ENCODE data around the gene DHRS12. TPM values are rescaled to one million over a fixed set of nuclear protein-coding genes. Genes with fewer than 3 reads are reported as not detected.

Gene DHRS12
- total and polyA plus RNA-seq, 2 experiments from 2014 or later = 5.5 to 15.7 TPM

GRCh38 chr13:51811920-51812451, 8.0 kb upstream of the DHRS12 start:
- no peak for DNase-seq (ENCODE audit: low read depth in 1 of 2, low spot score in 1 of 2)
- TF ChIP-seq CTCF (IDR thresholded peaks at IDR 0.05; ENCODE audit: low read depth, low read length) = no peak
- Histone ChIP-seq H3K36me3 (no peaks in the 10 kb centered on the region), H3K27ac (no peak overlapping the region), H3K4me3 (no peak overlapping the region), H3K9me3 (ENCODE audit: low read depth) (no peaks in the 10 kb centered on the region), H3K27me3 (no peaks in the 10 kb centered on the region), H3K4me1 (ENCODE audit: low read depth) (no peaks in the 10 kb centered on the region)

- Histone ChIP-seq H3K27ac (no peak overlapping the region), H3K4me3 (no peak overlapping the region), H3K36me3 (no peaks in the 10 kb centered on the region), H3K9me3 (ENCODE audit: low read depth) (no peaks in the 10 kb centered on the region), H3K27me3 (no peaks in the 10 kb centered on the region), H3K4me1 (ENCODE audit: low read depth) (no peaks in the 10 kb centered on the region)
- no peak for TF ChIP-seq CTCF (IDR thresholded peaks at IDR 0.05; ENCODE audit: low read depth, low read length)
- DNase-seq (ENCODE audit: low read depth in 1 of 2, low spot score in 1 of 2) = no peak
Observed at GRCh38 chr13:51811046-51811445, 7.1 kb upstream of the DHRS12 start.

- H3K9me3 ChIP-seq (ENCODE audit: low read depth) = no peaks in the 10 kb centered on the region
- TF ChIP-seq CTCF (IDR thresholded peaks at IDR 0.05; ENCODE audit: low read depth, low read length) = no peak
- DNase-seq (ENCODE audit: low read depth in 1 of 2, low spot score in 1 of 2) = no peak
- H3K4me1 ChIP-seq (ENCODE audit: low read depth) = no peaks in the 10 kb centered on the region
- no peak overlapping the region for H3K4me3 ChIP-seq
- no peaks in the 10 kb centered on the region for H3K27me3 ChIP-seq
- H3K36me3 ChIP-seq = no peaks in the 10 kb centered on the region
- H3K27ac ChIP-seq = no peak overlapping the region
Observed at GRCh38 chr13:51808811-51809210, 4.8 kb upstream of the DHRS12 start.

GRCh38 chr13:51807041-51807440, 3.1 kb upstream of the DHRS12 start:
- H3K4me1 ChIP-seq (ENCODE audit: low read depth) = no peaks in the 10 kb centered on the region
- no peaks in the 10 kb centered on the region for H3K27me3 ChIP-seq
- H3K4me3 ChIP-seq = no peak overlapping the region
- no peaks in the 10 kb centered on the region for H3K36me3 ChIP-seq
- no peak overlapping the region for H3K27ac ChIP-seq
- no peaks in the 10 kb centered on the region for H3K9me3 ChIP-seq (ENCODE audit: low read depth)
- no peak for TF ChIP-seq CTCF (IDR thresholded peaks at IDR 0.05; ENCODE audit: low read depth, low read length)
- DNase-seq (ENCODE audit: low read depth in 1 of 2, low spot score in 1 of 2) = no peak

GRCh38 chr13:51806566-51806965, 2.6 kb upstream of the DHRS12 start:
- no peak overlapping the region for H3K27ac ChIP-seq
- H3K36me3 ChIP-seq = no peaks in the 10 kb centered on the region
- no peak for TF ChIP-seq CTCF (IDR thresholded peaks at IDR 0.05; ENCODE audit: low read depth, low read length)
- DNase-seq (ENCODE audit: low read depth in 1 of 2, low spot score in 1 of 2) = peak in 1 of 2 donors; percentile 34
- H3K4me1 ChIP-seq (ENCODE audit: low read depth) = no peaks in the 10 kb centered on the region
- no peak overlapping the region for H3K4me3 ChIP-seq
- H3K27me3 ChIP-seq = no peaks in the 10 kb centered on the region
- no peaks in the 10 kb centered on the region for H3K9me3 ChIP-seq (ENCODE audit: low read depth)

GRCh38 chr13:51805925-51806324, 2.0 kb upstream of the DHRS12 start:
- Histone ChIP-seq H3K9me3 (ENCODE audit: low read depth) (no peaks in the 10 kb centered on the region), H3K4me1 (ENCODE audit: low read depth) (no peaks in the 10 kb centered on the region), H3K36me3 (no peaks in the 10 kb centered on the region), H3K4me3 (no peak overlapping the region), H3K27me3 (no peaks in the 10 kb centered on the region), H3K27ac (no peak overlapping the region)
- TF ChIP-seq CTCF (IDR thresholded peaks at IDR 0.05; ENCODE audit: low read depth, low read length) = no peak
- no peak for DNase-seq (ENCODE audit: low read depth in 1 of 2, low spot score in 1 of 2)
